GM12874 (cell line): ENCODE data around the gene CAMKV.

Experiments
- CTCF ChIP-seq: IDR thresholded peaks from 2 replicates; pipeline ENCODE4 v1.5.1; 2011; ENCODE audit warnings: low read depth, mild to moderate bottlenecking, control low read depth, low read length, moderate library complexity; ENCODE audit not compliant: insufficient read depth

CAMKV gene

GRCh38 chr3:49900491-49901153, 30.9 kb upstream of the CAMKV start:
- TF ChIP-seq CTCF, result no peak

GRCh38 chr3:49899815-49900214, 30.1 kb upstream of the CAMKV start:
- peak; percentile 49 for TF ChIP-seq CTCF

GRCh38 chr3:49898991-49899390, 29.3 kb upstream of the CAMKV start:
- no peak for TF ChIP-seq CTCF

- TF ChIP-seq CTCF, result no peak
Observed at GRCh38 chr3:49896345-49896744, 26.6 kb upstream of the CAMKV start.

GRCh38 chr3:49895791-49896190, 26.1 kb upstream of the CAMKV start:
- no peak for TF ChIP-seq CTCF

GRCh38 chr3:49889296-49889695, 19.6 kb upstream of the CAMKV start:
- no peak for TF ChIP-seq CTCF

GRCh38 chr3:49886922-49887265, 17.2 kb upstream of the CAMKV start:
- TF ChIP-seq CTCF, result no peak
